A549 (cell line): Measurements from ENCODE around the gene KRT37. TPM values are rescaled to one million over a fixed set of nuclear protein-coding genes. Genes with fewer than 3 reads are reported as not detected.
A peak's percentile ranks its signal among the peaks of the same experiment; 100 is the strongest.

ENCODE experiments used
- ATAC-seq, 2 experiments: fragments of 200-7000 bp in 1 of 2; fragments of >200 bp in 1 of 2; cut with Nextera tagmentation in 1 of 2; cut with Tn5 transposase in 1 of 2; 3 replicates each; pipeline versions ENCODE4 v1.8.0 to v1.9.1; 2018 to 2020; ENCODE audit warnings: mild to moderate bottlenecking in 1 of 2, moderate library complexity in 1 of 2
- CTCF ChIA-PET: fragments of 300-600 bp; sonication (Branson Sonifier 250); formaldehyde crosslinking; extraction: SDS; loops from one replicate; lab custom pipeline; 2021; ENCODE audit warnings: antibody characterized with exemption, inconsistent platforms; lab: Yijun Ruan, JAX
- POLR2A ChIA-PET: fragments of 350-600 bp; formaldehyde crosslinking; extraction: SDS; loops from one replicate; lab custom pipeline; 2021; ENCODE audit warnings: antibody characterized with exemption, inconsistent platforms; lab: Yijun Ruan, JAX
- DNase-seq, 2 experiments: peaks; one replicate each; pipeline versions ENCODE4 v3.0.0 to v3.0.0-alpha.2; 2011 to 2016; ENCODE audit warnings: low read depth in 1 of 2, low spot score in 1 of 2
- FAIRE-seq: peaks from 2 replicates; lab custom pipeline; 2011; peaks lifted over from hg19 to GRCh38; lab: Jason Lieb, UNC
- H3K27ac ChIP-seq, 2 experiments: fragments of >200 bp; sonication (Bioruptor Twin); formaldehyde crosslinking; 3 replicates each; pipeline ENCODE4 v1.5.1; 2016 to 2017
- H3K4me1 ChIP-seq: fragments of >200 bp; sonication (Bioruptor Twin); formaldehyde crosslinking; 3 replicates; pipeline ENCODE4 v1.6.1; 2016
- H3K4me2 ChIP-seq: fragments of >200 bp; sonication (Bioruptor Twin); formaldehyde crosslinking; 3 replicates; pipeline ENCODE4 v1.6.1; 2016
- H3K4me3 ChIP-seq: fragments of >200 bp; sonication (Bioruptor Twin); formaldehyde crosslinking; 3 replicates; pipeline ENCODE4 v1.5.1; 2016
- H3K9me3 ChIP-seq: fragments of >200 bp; sonication (Bioruptor Twin); formaldehyde crosslinking; 3 replicates; pipeline ENCODE4 v1.6.1; 2016
- BHLHE40 ChIP-seq: IDR thresholded peaks from 2 replicates; pipeline ENCODE4 v1.6.1; 2012; ENCODE audit warnings: low read depth, low read length, inconsistent platforms
- CBX2 ChIP-seq: fragments of 200-600 bp; sonication (generic); IDR thresholded peaks from 2 replicates; pipeline ENCODE4 v1.6.1; 2016; ENCODE audit warnings: low read depth, mild to moderate bottlenecking, borderline replicate concordance
- CHD2 ChIP-seq: fragments of 150-350 bp; IDR thresholded peaks from 2 replicates; pipeline ENCODE4 v1.6.1; 2014; ENCODE audit warnings: low read length; ENCODE audit not compliant: partially characterized antibody
- EHMT2 ChIP-seq: fragments of 200-600 bp; sonication (generic); IDR thresholded peaks from 2 replicates; pipeline ENCODE4 v1.6.1; 2016; ENCODE audit warnings: antibody characterized with exemption, low read depth, mild to moderate bottlenecking, moderate library complexity
- FOXS1 ChIP-seq: fragments of 250-450 bp; sonication (Bioruptor Pico); IDR thresholded peaks from 2 replicates; pipeline ENCODE4 v1.5.0; 2020; ENCODE audit warnings: mild to moderate bottlenecking, moderate library complexity
- HDAC2 ChIP-seq: fragments of 200-600 bp; sonication (generic); IDR thresholded peaks from 2 replicates; pipeline ENCODE4 v1.6.1; 2016
- HEYL ChIP-seq: fragments of 250-450 bp; sonication (Bioruptor Pico); IDR thresholded peaks from 2 replicates; pipeline ENCODE4 v1.8.0; 2021; ENCODE audit warnings: mild to moderate bottlenecking, moderate library complexity
- HOXB13 ChIP-seq: fragments of 250-450 bp; sonication (Bioruptor Pico); IDR thresholded peaks from 2 replicates; pipeline ENCODE4 v1.5.0; 2020; ENCODE audit warnings: low read depth, mild to moderate bottlenecking, moderate library complexity
- JUNB ChIP-seq: fragments of >200 bp; sonication (Bioruptor Twin); formaldehyde crosslinking; IDR thresholded peaks from 2 replicates; pipeline ENCODE4 v1.6.1; 2016
- KDM5A ChIP-seq: fragments of 200-600 bp; sonication (generic); IDR thresholded peaks from 2 replicates; pipeline ENCODE4 v1.6.1; 2016; ENCODE audit warnings: antibody characterized with exemption, mild to moderate bottlenecking
- MAFK ChIP-seq: fragments of 450-650 bp; IDR thresholded peaks from 2 replicates; pipeline ENCODE4 v1.6.1; 2014; ENCODE audit not compliant: partially characterized antibody
- MAZ ChIP-seq: fragments of 150-350 bp; IDR thresholded peaks from 2 replicates; pipeline ENCODE4 v1.6.1; 2014; ENCODE audit warnings: antibody characterized with exemption, low read depth, low read length, borderline replicate concordance
- MYC ChIP-seq: IDR thresholded peaks from 2 replicates; pipeline ENCODE4 v1.6.1; 2012; ENCODE audit warnings: mild to moderate bottlenecking, inconsistent platforms, low read length, improper control_type of control experiment, borderline replicate concordance
- NFE2L2 ChIP-seq: fragments of 150-350 bp; conservative IDR thresholded peaks from 2 replicates; pipeline ENCODE4 v1.6.1; 2014; ENCODE audit warnings: low read length
- NR3C1 ChIP-seq: fragments of >200 bp; sonication (Bioruptor Twin); formaldehyde crosslinking; IDR thresholded peaks from 3 replicates; pipeline ENCODE4 v1.6.1; 2017
- PHF8 ChIP-seq: fragments of 200-600 bp; sonication (generic); IDR thresholded peaks from 2 replicates; pipeline ENCODE4 v1.6.1; 2016; ENCODE audit warnings: low read depth, mild to moderate bottlenecking, antibody characterized with exemption, moderate library complexity, borderline replicate concordance
- POLR2A ChIP-seq: IDR thresholded peaks from 2 replicates; pipeline ENCODE4 v1.6.1; 2012; ENCODE audit warnings: mild to moderate bottlenecking, low read length
- RAD21 ChIP-seq, 2 experiments: fragments of >200 bp in 1 of 2; sonication (Bioruptor Twin) in 1 of 2; formaldehyde crosslinking in 1 of 2; IDR thresholded peaks in 1 of 2; conservative IDR thresholded peaks in 1 of 2; 2 replicates in 1 of 2; 3 replicates in 1 of 2; pipeline ENCODE4 v1.6.1; 2012 to 2018; ENCODE audit warnings: inconsistent platforms in 1 of 2
- RCOR1 ChIP-seq: fragments of 150-350 bp; IDR thresholded peaks from 2 replicates; pipeline ENCODE4 v1.6.1; 2014; ENCODE audit warnings: antibody characterized with exemption, low read length, low read depth
- SMC3 ChIP-seq: fragments of >200 bp; sonication (Bioruptor Twin); formaldehyde crosslinking; IDR thresholded peaks from 3 replicates; pipeline ENCODE4 v1.6.1; 2018; ENCODE audit warnings: inconsistent platforms
- SREBF2 ChIP-seq: fragments of 450-650 bp; IDR thresholded peaks from 2 replicates; pipeline ENCODE4 v1.6.1; 2014; ENCODE audit warnings: mild to moderate bottlenecking, moderate library complexity
- ZNF302 ChIP-seq: fragments of 250-450 bp; sonication (Bioruptor Pico); IDR thresholded peaks from 2 replicates; pipeline ENCODE4 v1.9.0; 2021; ENCODE audit warnings: inconsistent platforms, mild to moderate bottlenecking, moderate library complexity
- WGBS: methylation state at CpG from one replicate; pipeline ENCODE4 v1.1.6; 2017; ENCODE audit errors: missing lambda C conversion rate; 5-methylcytosine and 5-hydroxymethylcytosine counted together
- polyA plus RNA-seq, 4 experiments: library from polyadenylated mRNA; depleted of rRNA in 3 of 4; stranded (reverse); fragments of >200 nt; fragmentation: RNase III in 1 of 4; extraction: RNeasy Plus Mini Kit Qiagen cat#74134 plus additional on column Dnase treatment in 1 of 4; gene quantifications; 2 replicates in 3 of 4; 3 replicates in 1 of 4; pipeline ENCODE4 v1.2.3, GENCODE V29; 2011 to 2017
- TF ChIP-seq, protein P1 (sequence below): IDR thresholded peaks from 2 replicates; pipeline ENCODE4 v1.6.1; 2012
- TF ChIP-seq, protein P2 (sequence below): fragments of 200-600 bp; sonication (generic); IDR thresholded peaks from 2 replicates; pipeline ENCODE4 v1.6.1; 2016; ENCODE audit warnings: antibody characterized with exemption, mild to moderate bottlenecking, moderate library complexity

The KRT37 gene
- polyA plus RNA-seq, 2 of the 4 experiments (the other 2 are of a cell fraction) = not detected

DNA sequence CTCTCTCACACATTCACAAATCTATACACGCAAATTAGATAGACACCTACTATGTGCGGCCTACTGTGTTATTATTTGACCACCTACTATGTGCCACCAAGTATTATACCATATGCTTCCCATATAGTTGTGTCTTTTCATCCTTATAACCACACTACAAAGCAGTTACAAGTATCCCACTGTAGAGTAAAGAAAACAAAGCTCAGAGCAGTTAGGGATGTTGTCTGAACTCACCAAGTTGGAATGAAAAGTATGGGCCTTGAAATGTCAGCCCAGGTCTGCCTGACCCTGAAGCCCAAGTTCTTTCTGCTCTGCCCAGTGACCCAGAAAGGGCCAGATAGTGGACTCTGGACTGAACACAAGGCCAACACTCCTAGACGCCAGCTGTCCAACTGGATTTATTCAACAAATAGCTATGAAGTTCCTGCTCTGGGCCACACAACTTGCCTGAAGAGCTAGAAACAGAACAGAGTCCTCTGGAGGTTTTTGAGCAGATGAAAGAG, 8.5 kb downstream of the KRT37 start:
- 0 out of 3 replicates have a peak, but pooled peaks cover 4% of the 10 kb centered on the region for H3K4me1 ChIP-seq
- DNase-seq = no peak
- no peak for TF ChIP-seq MYC
- no peak for TF ChIP-seq HEYL (CRISPR knock-in tag)
- TF ChIP-seq RCOR1 = no peak
- TF ChIP-seq FOXS1 (CRISPR knock-in tag) = no peak
- no peak for TF ChIP-seq HOXB13 (CRISPR knock-in tag)
- no peak for TF ChIP-seq POLR2A
- no peak for TF ChIP-seq CBX2
- no peak for TF ChIP-seq SMC3
- TF ChIP-seq RAD21 (conservative IDR thresholded peaks at IDR 0.05 in 1 of 2, IDR thresholded peaks at IDR 0.05 in 1 of 2) = no peak
- TF ChIP-seq CHD2 = no peak
- no peak for TF ChIP-seq JUNB
- H3K4me3 ChIP-seq = no peak overlapping the region
- ATAC-seq = no peak
- 57% methylated on average over 3 of the region's 3 CpGs for WGBS
- no peaks in the 10 kb centered on the region for H3K9me3 ChIP-seq
- H3K27ac ChIP-seq = no peak overlapping the region
- H3K4me2 ChIP-seq = no peak overlapping the region
- CTCF ChIA-PET = interaction anchor here (0.6 to 6.1 kb wide), 4 partner anchors 9 to 247 kb away, joined by 3 to 46 read pairs (median 8); partner anchors contain the start of gene KRT37
- POLR2A ChIA-PET = no interaction called here
- FAIRE-seq = peak; percentile 7

DNA sequence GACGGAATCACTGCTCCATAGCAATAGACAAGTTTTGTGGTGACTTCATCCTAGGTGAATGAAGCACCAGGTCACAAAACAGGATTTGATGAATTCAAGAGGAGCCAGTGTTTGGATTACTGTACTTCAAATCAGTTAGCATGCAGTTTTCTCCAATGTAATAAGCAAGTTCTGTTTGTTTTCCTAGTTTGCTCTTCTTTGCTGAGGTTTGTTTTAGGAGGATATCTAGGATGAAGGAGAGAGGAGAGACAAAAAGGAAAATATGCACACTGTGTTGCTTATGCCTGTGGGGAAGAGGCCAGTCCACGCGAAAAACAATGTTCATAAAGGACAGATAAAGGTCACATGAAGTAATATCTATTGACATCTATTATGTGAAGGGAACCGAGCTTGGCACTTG, 9.0 kb downstream of the KRT37 start:
- WGBS = 62% methylated on average over 4 of the region's 4 CpGs
- no peak overlapping the region for H3K27ac ChIP-seq
- TF ChIP-seq, protein P1, sequence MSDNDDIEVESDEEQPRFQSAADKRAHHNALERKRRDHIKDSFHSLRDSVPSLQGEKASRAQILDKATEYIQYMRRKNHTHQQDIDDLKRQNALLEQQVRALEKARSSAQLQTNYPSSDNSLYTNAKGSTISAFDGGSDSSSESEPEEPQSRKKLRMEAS = no peak
- TF ChIP-seq PHF8 (no peak), MAZ (no peak), NFE2L2 (no peak), NR3C1 (no peak), HDAC2 (no peak), SREBF2 (no peak), CBX2 (no peak), EHMT2 (no peak), BHLHE40 (no peak), ZNF302 (CRISPR knock-in tag) (no peak), CHD2 (no peak), MAFK (no peak), KDM5A (no peak)
- TF ChIP-seq, protein P2, sequence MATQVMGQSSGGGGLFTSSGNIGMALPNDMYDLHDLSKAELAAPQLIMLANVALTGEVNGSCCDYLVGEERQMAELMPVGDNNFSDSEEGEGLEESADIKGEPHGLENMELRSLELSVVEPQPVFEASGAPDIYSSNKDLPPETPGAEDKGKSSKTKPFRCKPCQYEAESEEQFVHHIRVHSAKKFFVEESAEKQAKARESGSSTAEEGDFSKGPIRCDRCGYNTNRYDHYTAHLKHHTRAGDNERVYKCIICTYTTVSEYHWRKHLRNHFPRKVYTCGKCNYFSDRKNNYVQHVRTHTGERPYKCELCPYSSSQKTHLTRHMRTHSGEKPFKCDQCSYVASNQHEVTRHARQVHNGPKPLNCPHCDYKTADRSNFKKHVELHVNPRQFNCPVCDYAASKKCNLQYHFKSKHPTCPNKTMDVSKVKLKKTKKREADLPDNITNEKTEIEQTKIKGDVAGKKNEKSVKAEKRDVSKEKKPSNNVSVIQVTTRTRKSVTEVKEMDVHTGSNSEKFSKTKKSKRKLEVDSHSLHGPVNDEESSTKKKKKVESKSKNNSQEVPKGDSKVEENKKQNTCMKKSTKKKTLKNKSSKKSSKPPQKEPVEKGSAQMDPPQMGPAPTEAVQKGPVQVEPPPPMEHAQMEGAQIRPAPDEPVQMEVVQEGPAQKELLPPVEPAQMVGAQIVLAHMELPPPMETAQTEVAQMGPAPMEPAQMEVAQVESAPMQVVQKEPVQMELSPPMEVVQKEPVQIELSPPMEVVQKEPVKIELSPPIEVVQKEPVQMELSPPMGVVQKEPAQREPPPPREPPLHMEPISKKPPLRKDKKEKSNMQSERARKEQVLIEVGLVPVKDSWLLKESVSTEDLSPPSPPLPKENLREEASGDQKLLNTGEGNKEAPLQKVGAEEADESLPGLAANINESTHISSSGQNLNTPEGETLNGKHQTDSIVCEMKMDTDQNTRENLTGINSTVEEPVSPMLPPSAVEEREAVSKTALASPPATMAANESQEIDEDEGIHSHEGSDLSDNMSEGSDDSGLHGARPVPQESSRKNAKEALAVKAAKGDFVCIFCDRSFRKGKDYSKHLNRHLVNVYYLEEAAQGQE = no peak
- TF ChIP-seq, all 56 proteins: peak for 0

More for the DNA sequence above, 9.0 kb downstream of the KRT37 start:
- no peaks in the 10 kb centered on the region for H3K9me3 ChIP-seq
- H3K4me3 ChIP-seq = no peak overlapping the region
- ChIA-PET CTCF (interaction anchor here (0.6 to 6.1 kb wide), 3 partner anchors 9 to 247 kb away, joined by 3 to 46 read pairs (median 6); partner anchors contain the start of gene KRT37), POLR2A (no interaction called here)
- peak; percentile 70 for FAIRE-seq
- H3K4me2 ChIP-seq = no peak overlapping the region
- no peaks in the 10 kb centered on the region for H3K4me1 ChIP-seq
- DNase-seq = no peak
- no peak for ATAC-seq
